PC-9 (cell line): Measurements from ENCODE around the gene UCN3. TPM values are rescaled to one million over a fixed set of nuclear protein-coding genes. Genes with fewer than 3 reads are reported as not detected.

ENCODE experiments used
- BruUV-seq: library from RNA; stranded (reverse); fragments of 400-500 nt; replicated peaks from 2 replicates; lab custom pipeline; 2021; lab: Mats Ljungman, UMichigan
- CTCF ChIA-PET: fragments of 300-600 bp; sonication (Branson Sonifier 250); formaldehyde crosslinking; loops from one replicate; lab custom pipeline; 2022; ENCODE audit warnings: antibody characterized with exemption; lab: Charles Lee
- POLR2A ChIA-PET: fragments of 300-600 bp; sonication (Branson Sonifier 250); formaldehyde crosslinking; loops from one replicate; lab custom pipeline; 2022; ENCODE audit warnings: antibody characterized with exemption; ENCODE audit not compliant: unreplicated experiment; lab: Charles Lee
- DNase-seq, 2 experiments: peaks; one replicate each; pipeline versions ENCODE4 v3.0.0 to v3.0.0-alpha.2; 2015 to 2022; ENCODE audit warnings: mixed read lengths in 1 of 2
- H2AFZ ChIP-seq: fragments of 200-600 bp; sonication (generic); 2 replicates; pipeline ENCODE4 v1.8.1; 2017; ENCODE audit warnings: antibody characterized with exemption
- H3F3A ChIP-seq: fragments of 200-600 bp; sonication (generic); 2 replicates; pipeline ENCODE4 v1.8.1; 2017; ENCODE audit warnings: antibody characterized with exemption, mild to moderate bottlenecking, low read depth; ENCODE audit not compliant: insufficient read depth
- H3K27ac ChIP-seq: fragments of 200-600 bp; sonication (generic); 2 replicates; pipeline ENCODE4 v1.6.1; 2016; ENCODE audit warnings: mixed run types
- H3K27me3 ChIP-seq: fragments of 200-600 bp; sonication (generic); 2 replicates; pipeline ENCODE4 v1.6.1; 2016; ENCODE audit warnings: low read depth, mixed run types; ENCODE audit not compliant: insufficient read depth
- H3K36me3 ChIP-seq: fragments of 200-600 bp; sonication (generic); 2 replicates; pipeline ENCODE4 v1.6.1; 2016; ENCODE audit warnings: low read depth, mixed run types
- H3K4me1 ChIP-seq: fragments of 200-600 bp; sonication (generic); replicated peaks from 2 replicates; pipeline ENCODE4 v1.6.1; 2016; ENCODE audit warnings: mixed run types; ENCODE audit not compliant: insufficient read depth
- H3K4me2 ChIP-seq: fragments of 200-600 bp; sonication (generic); 2 replicates; pipeline ENCODE4 v1.6.1; 2017; ENCODE audit warnings: mixed run types
- H3K4me3 ChIP-seq: fragments of 200-600 bp; sonication (generic); 2 replicates; pipeline ENCODE4 v1.6.1; 2016; ENCODE audit warnings: mixed run types
- H3K79me2 ChIP-seq: fragments of 200-600 bp; sonication (generic); 2 replicates; pipeline ENCODE4 v1.6.1; 2017; ENCODE audit warnings: low read depth, mixed run types
- H3K9me2 ChIP-seq: fragments of 200-600 bp; sonication (generic); 2 replicates; pipeline ENCODE4 v1.8.1; 2017; ENCODE audit warnings: mild to moderate bottlenecking; ENCODE audit not compliant: insufficient read depth
- H3K9me3 ChIP-seq: fragments of 200-600 bp; sonication (generic); 2 replicates; pipeline ENCODE4 v1.8.1; 2016; ENCODE audit warnings: low read depth; ENCODE audit not compliant: insufficient read depth
- H4K20me1 ChIP-seq: fragments of 200-600 bp; sonication (generic); 2 replicates; pipeline ENCODE4 v1.8.1; 2017; ENCODE audit not compliant: insufficient read depth
- CTCF ChIP-seq: fragments of 200-600 bp; sonication (generic); conservative IDR thresholded peaks from 2 replicates; pipeline ENCODE4 v1.6.1; 2017; ENCODE audit warnings: mixed run types, antibody characterized with exemption, mild to moderate bottlenecking, moderate library complexity
- EZH2 ChIP-seq: fragments of 200-600 bp; sonication (generic); IDR thresholded peaks from 2 replicates; pipeline ENCODE4 v1.8.0; 2017; ENCODE audit warnings: antibody characterized with exemption, low read depth
- intact Hi-C: fragments of 100-400 bp; cut with micrococcal nuclease; formaldehyde crosslinking; loops from one replicate; pipeline ENCODE4 v1.10.0; 2022; ENCODE audit not compliant: unreplicated experiment
- total RNA-seq: library from RNA; stranded (reverse); gene quantifications from 2 replicates; pipeline ENCODE4 v1.2.3, GENCODE V29; 2021

Gene UCN3
- total RNA-seq, 1 experiment from 2014 or later: not detected

GRCh38 chr10:5344746-5345145 lies 20.0 kb upstream of the UCN3 start:
- ChIA-PET POLR2A (no interaction called here), CTCF (no interaction called here)
- Histone ChIP-seq H4K20me1 (no peaks in the 10 kb centered on the region), H2AFZ (no peak overlapping the region), H3K36me3 (no peaks in the 10 kb centered on the region), H3K27ac (no peak overlapping the region), H3K79me2 (no peaks in the 10 kb centered on the region), H3K9me2 (no peaks in the 10 kb centered on the region), H3K9me3 (no peaks in the 10 kb centered on the region), H3K4me3 (no peak overlapping the region), H3F3A (no peaks in the 10 kb centered on the region), H3K4me2 (no peak overlapping the region), H3K27me3 (no peaks in the 10 kb centered on the region), H3K4me1 (no peaks in the 10 kb centered on the region)
- no TSS peak for BruUV-seq
- intact Hi-C loops: no loop called here
- no peak for TF ChIP-seq CTCF
- no peak for TF ChIP-seq EZH2
- DNase-seq: no peak

- DNase-seq: no peak
- TF ChIP-seq EZH2 (no peak), CTCF (no peak)
- CTCF ChIA-PET: interaction anchor here (0.6 kb wide), 1 partner anchor 158 kb away, joined by 3 read pairs; no protein-coding TSS in a partner anchor
- no TSS peak for BruUV-seq
- Histone ChIP-seq H3K4me3 (no peak overlapping the region), H3K36me3 (no peaks in the 10 kb centered on the region), H4K20me1 (no peaks in the 10 kb centered on the region), H3K9me3 (no peaks in the 10 kb centered on the region), H3K9me2 (no peaks in the 10 kb centered on the region), H2AFZ (no peak overlapping the region), H3K4me1 (no peaks in the 10 kb centered on the region), H3K27me3 (no peaks in the 10 kb centered on the region), H3K4me2 (no peak overlapping the region), H3K79me2 (no peaks in the 10 kb centered on the region), H3K27ac (no peak overlapping the region), H3F3A (no peaks in the 10 kb centered on the region)
- POLR2A ChIA-PET: no interaction called here
- intact Hi-C loops: no loop called here
These were observed 17.9 kb upstream of the UCN3 start for GRCh38 chr10:5346881-5347280.

- Histone ChIP-seq H3K79me2 (no peaks in the 10 kb centered on the region), H3K4me1 (no peaks in the 10 kb centered on the region), H3K4me2 (no peak overlapping the region), H2AFZ (no peak overlapping the region), H3K4me3 (no peak overlapping the region), H3K9me2 (no peaks in the 10 kb centered on the region), H3K27ac (no peak overlapping the region), H4K20me1 (no peaks in the 10 kb centered on the region), H3K36me3 (no peaks in the 10 kb centered on the region), H3F3A (no peaks in the 10 kb centered on the region), H3K27me3 (no peaks in the 10 kb centered on the region), H3K9me3 (no peaks in the 10 kb centered on the region)
- no TSS peak for BruUV-seq
- no peak for TF ChIP-seq CTCF
- TF ChIP-seq EZH2: no peak
- DNase-seq: no peak
- intact Hi-C loops: no loop called here
- POLR2A ChIA-PET: no interaction called here
- CTCF ChIA-PET: no interaction called here
These were observed 15.4 kb upstream of the UCN3 start for GRCh38 chr10:5349362-5349761.
